HepG2 (cell line): Measurements from ENCODE around the gene PPP2R5B. TPM values are rescaled to one million over a fixed set of nuclear protein-coding genes. Genes with fewer than 3 reads are reported as not detected.

ENCODE experiments used
- CREB1 ChIP-seq, 2 experiments: fragments of 450-650 bp in 1 of 2; IDR thresholded peaks; 2 replicates each; pipeline ENCODE4 v1.6.1; 2016 to 2017; ENCODE audit warnings: control low read depth in 1 of 2, mild to moderate bottlenecking in 1 of 2, missing compliant biosample characterization in 1 of 2, missing genetic modification characterization in 1 of 2
- HMG20A ChIP-seq: IDR thresholded peaks from 2 replicates; pipeline ENCODE4 v1.6.1; 2016; ENCODE audit warnings: borderline replicate concordance
- HNRNPL ChIP-seq: fragments of 200-400 bp; formaldehyde crosslinking; IDR thresholded peaks from 2 replicates; pipeline ENCODE4 v1.6.1; 2017; ENCODE audit warnings: mild to moderate bottlenecking, low read depth, low read length
- KAT8 ChIP-seq: IDR thresholded peaks from 2 replicates; pipeline ENCODE4 v1.6.1; 2016; ENCODE audit warnings: missing genetic modification reagents, missing compliant biosample characterization
- LCORL ChIP-seq, 2 experiments: fragments of 450-650 bp in 1 of 2; sonication (generic) in 1 of 2; formaldehyde crosslinking in 1 of 2; IDR thresholded peaks; 2 replicates each; pipeline versions ENCODE4 v1.5.0 to v1.6.1; 2017 to 2020; ENCODE audit warnings: antibody characterized with exemption in 1 of 2, missing genetic modification reagents in 1 of 2
- SIN3A ChIP-seq: IDR thresholded peaks from 2 replicates; pipeline ENCODE4 v1.6.1; 2011; ENCODE audit warnings: low read depth, mild to moderate bottlenecking, control low read depth, low read length, borderline replicate concordance
- SMAD9 ChIP-seq: sonication (generic); formaldehyde crosslinking; IDR thresholded peaks from 2 replicates; pipeline ENCODE4 v1.5.1; 2020; ENCODE audit warnings: mild to moderate bottlenecking, missing genetic modification reagents
- ZNF264 ChIP-seq: sonication (generic); formaldehyde crosslinking; IDR thresholded peaks from 2 replicates; pipeline ENCODE4 v1.4.0; 2020; ENCODE audit warnings: missing genetic modification reagents
- ZNF318 ChIP-seq: sonication (generic); formaldehyde crosslinking; IDR thresholded peaks from 2 replicates; pipeline ENCODE4 v1.4.0; 2020; ENCODE audit warnings: mild to moderate bottlenecking, missing genetic modification reagents
- ZNF331 ChIP-seq: sonication (generic); formaldehyde crosslinking; IDR thresholded peaks from 2 replicates; pipeline ENCODE4 v1.4.0; 2020; ENCODE audit warnings: missing genetic modification reagents
- ZNF430 ChIP-seq: sonication (generic); formaldehyde crosslinking; IDR thresholded peaks from 2 replicates; pipeline ENCODE4 v1.9.0; 2021; ENCODE audit warnings: mild to moderate bottlenecking, missing genetic modification reagents
- ZNF737 ChIP-seq: sonication (generic); formaldehyde crosslinking; IDR thresholded peaks from 2 replicates; pipeline ENCODE4 v1.5.0; 2020; ENCODE audit warnings: missing genetic modification reagents, mild to moderate bottlenecking, borderline replicate concordance
- ZNF772 ChIP-seq: sonication (generic); formaldehyde crosslinking; IDR thresholded peaks from 2 replicates; pipeline ENCODE4 v1.5.0; 2020; ENCODE audit warnings: mild to moderate bottlenecking, missing genetic modification reagents
- polyA plus RNA-seq, 8 experiments: library from polyadenylated mRNA; depleted of rRNA in 3 of 8; stranded (reverse) in 7 of 8; unstranded in 1 of 8; fragments of >200 nt; fragmentation: Illumina TruSeq in 4 of 8; extraction: Trizol in 4 of 8; gene quantifications; 2 replicates each; pipeline versions ENCODE4 v1.2.1 to v1.2.3, GENCODE V29; 2011 to 2016; ENCODE audit warnings: low read depth in 4 of 8, missing spikeins in 1 of 8, mixed read lengths in 1 of 8; ENCODE audit not compliant: insufficient read depth in 1 of 8
- total RNA-seq, 5 experiments: library from RNA; depleted of rRNA; stranded (reverse); fragments of >200 nt; fragmentation: Illumina TruSeq; extraction: Trizol; gene quantifications; 2 replicates each; pipeline ENCODE4 v1.2.3, GENCODE V29; 2016; ENCODE audit warnings: low read depth in 1 of 5
- TF ChIP-seq, protein P1 (sequence below): sonication (generic); formaldehyde crosslinking; IDR thresholded peaks from 2 replicates; pipeline ENCODE4 v1.8.0; 2022; ENCODE audit warnings: low read depth, missing genetic modification reagents
- TF ChIP-seq, protein P2 (sequence below): sonication (generic); formaldehyde crosslinking; IDR thresholded peaks from 2 replicates; pipeline ENCODE4 v1.4.0; 2020; ENCODE audit warnings: missing genetic modification reagents, borderline replicate concordance

The PPP2R5B gene
- total and polyA plus RNA-seq, 2 of the 13 experiments (the other 11 are each of a cell fraction or from before 2014, with no cell fraction given): 2.3 to 8.3 TPM

DNA sequence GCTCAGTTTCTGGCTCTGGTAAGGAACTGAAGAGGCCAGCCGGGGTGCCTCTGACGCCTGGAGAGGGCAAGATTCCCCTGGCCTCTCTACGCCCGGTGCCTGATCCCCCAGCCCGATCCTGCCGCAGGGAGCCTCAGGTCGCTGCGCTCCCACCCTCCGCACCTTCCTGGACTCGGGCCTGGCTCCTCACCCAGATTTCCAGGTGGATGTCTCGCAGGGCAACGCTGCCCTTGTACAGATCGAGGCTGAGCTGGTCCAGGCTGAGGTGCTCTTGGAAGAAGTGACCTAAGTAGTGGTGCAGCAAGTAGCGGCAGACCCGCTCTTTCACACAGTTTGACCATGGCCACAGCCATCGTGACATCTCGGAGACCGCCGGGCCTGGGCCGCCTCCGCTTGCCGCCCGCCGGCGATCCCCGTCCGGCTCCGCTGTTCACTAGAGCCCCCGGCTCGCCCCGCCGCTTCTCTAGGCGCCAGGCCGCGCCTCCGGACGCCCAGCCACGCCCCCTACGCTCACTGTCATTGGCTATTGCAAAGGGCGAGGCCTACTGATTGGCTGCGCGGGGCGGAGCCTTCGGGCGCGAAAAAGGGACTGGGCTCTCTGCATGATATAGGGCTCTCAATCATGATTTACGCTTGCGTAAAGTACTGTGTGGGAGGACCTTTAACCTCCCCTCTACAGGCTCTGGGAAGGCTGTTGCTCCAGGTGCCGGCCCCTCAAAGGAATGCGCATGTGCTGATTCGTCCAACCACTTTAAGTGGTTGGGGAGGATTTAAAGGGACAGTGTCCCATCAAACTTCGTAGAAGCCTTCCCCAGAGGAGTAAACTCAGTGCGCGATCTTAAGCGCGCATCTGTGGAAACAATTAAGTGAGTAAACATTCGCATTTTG, 7.5 kb upstream of the PPP2R5B start, which contains the start of gene ATG2A (continued):
- TF ChIP-seq, protein P1, sequence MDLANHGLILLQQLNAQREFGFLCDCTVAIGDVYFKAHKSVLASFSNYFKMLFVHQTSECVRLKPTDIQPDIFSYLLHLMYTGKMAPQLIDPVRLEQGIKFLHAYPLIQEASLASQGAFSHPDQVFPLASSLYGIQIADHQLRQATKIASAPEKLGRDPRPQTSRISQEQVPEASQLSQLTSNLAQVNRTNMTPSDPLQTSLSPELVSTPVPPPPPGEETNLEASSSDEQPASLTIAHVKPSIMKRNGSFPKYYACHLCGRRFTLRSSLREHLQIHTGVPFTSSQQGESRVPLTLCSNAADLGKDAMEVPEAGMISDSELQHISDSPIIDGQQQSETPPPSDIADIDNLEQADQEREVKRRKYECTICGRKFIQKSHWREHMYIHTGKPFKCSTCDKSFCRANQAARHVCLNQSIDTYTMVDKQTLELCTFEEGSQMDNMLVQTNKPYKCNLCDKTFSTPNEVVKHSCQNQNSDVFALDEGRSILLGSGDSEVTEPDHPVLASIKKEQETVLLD (CRISPR knock-in tag): no peak
- TF ChIP-seq ZNF331 (CRISPR knock-in tag): peak; percentile 54; the same call in 1 of the 2 replicates
- no peak for TF ChIP-seq LCORL (IDR thresholded peaks at IDR 0.05)
- peak; percentile 77 for TF ChIP-seq LCORL (CRISPR knock-in tag; IDR thresholded peaks at IDR 0.05)
- TF ChIP-seq KAT8 (CRISPR knock-in tag): peak; percentile 82; the same call in 1 of the 2 replicates
- no peak for TF ChIP-seq ZNF737 (CRISPR knock-in tag)
- TF ChIP-seq ZNF264 (CRISPR knock-in tag): no peak
- 0 out of 2 replicates have a peak, but pooled peaks have one; percentile 47 for TF ChIP-seq SIN3A
- peak; percentile 69; the same call in 1 of the 2 replicates for TF ChIP-seq ZNF772
- peak; percentile 49; the same call in 1 of the 2 replicates for TF ChIP-seq CREB1 (IDR thresholded peaks at IDR 0.05)
- peak; percentile 65 for TF ChIP-seq CREB1 (CRISPR knock-in tag; IDR thresholded peaks at IDR 0.05)
- 0 out of 2 replicates have a peak, but pooled peaks have one; percentile 4 for TF ChIP-seq HMG20A (CRISPR knock-in tag)
- no peak for TF ChIP-seq SMAD9 (CRISPR knock-in tag)
- no peak for TF ChIP-seq ZNF318 (CRISPR knock-in tag)
- 0 out of 2 replicates have a peak, but pooled peaks have one; percentile 33 for TF ChIP-seq HNRNPL
- TF ChIP-seq, protein P2, sequence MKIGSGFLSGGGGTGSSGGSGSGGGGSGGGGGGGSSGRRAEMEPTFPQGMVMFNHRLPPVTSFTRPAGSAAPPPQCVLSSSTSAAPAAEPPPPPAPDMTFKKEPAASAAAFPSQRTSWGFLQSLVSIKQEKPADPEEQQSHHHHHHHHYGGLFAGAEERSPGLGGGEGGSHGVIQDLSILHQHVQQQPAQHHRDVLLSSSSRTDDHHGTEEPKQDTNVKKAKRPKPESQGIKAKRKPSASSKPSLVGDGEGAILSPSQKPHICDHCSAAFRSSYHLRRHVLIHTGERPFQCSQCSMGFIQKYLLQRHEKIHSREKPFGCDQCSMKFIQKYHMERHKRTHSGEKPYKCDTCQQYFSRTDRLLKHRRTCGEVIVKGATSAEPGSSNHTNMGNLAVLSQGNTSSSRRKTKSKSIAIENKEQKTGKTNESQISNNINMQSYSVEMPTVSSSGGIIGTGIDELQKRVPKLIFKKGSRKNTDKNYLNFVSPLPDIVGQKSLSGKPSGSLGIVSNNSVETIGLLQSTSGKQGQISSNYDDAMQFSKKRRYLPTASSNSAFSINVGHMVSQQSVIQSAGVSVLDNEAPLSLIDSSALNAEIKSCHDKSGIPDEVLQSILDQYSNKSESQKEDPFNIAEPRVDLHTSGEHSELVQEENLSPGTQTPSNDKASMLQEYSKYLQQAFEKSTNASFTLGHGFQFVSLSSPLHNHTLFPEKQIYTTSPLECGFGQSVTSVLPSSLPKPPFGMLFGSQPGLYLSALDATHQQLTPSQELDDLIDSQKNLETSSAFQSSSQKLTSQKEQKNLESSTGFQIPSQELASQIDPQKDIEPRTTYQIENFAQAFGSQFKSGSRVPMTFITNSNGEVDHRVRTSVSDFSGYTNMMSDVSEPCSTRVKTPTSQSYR (CRISPR knock-in tag): peak; percentile 13; the same call in 1 of the 2 replicates
- TF ChIP-seq ZNF430 (CRISPR knock-in tag): peak; percentile 82
